Dermis blood vessel endothelial cell (primary cell): ENCODE data around the gene ARID5A. TPM values are rescaled to one million over a fixed set of nuclear protein-coding genes. Genes with fewer than 3 reads are reported as not detected.

ENCODE experiments used
- total RNA-seq: library from RNA; depleted of rRNA; stranded (reverse); fragments of >200 nt; gene quantifications from 2 replicates; pipeline ENCODE4 v1.2.3, GENCODE V29; 2014

The ARID5A gene
- total RNA-seq, 1 donor from 2014 or later = 11.4 TPM

Other genes with a start within 250 kb of the ARID5A start
- 56.8 and 113 TPM in 2 replicates for gene SNRNP200, start 231.2 kb upstream of the ARID5A start, total RNA-seq
- gene ITPRIPL1, start 211.4 kb upstream of the ARID5A start, total RNA-seq = 7.0 and 7.7 TPM in 2 replicates
- 7.3 and 32.2 TPM in 2 replicates for gene NCAPH, start 201.0 kb upstream of the ARID5A start, total RNA-seq
- gene NEURL3, start 31.4 kb upstream of the ARID5A start, total RNA-seq = 0.05 and 0.51 TPM in 2 replicates
- gene KANSL3, start 101.6 kb downstream of the ARID5A start, total RNA-seq = 27.7 and 32.8 TPM in 2 replicates
- gene FER1L5, start 106.0 kb downstream of the ARID5A start, total RNA-seq = under 0.01 TPM in 1 of 2 replicates, not detected in the other
- 24.2 and 24.7 TPM in 2 replicates for gene LMAN2L, start 203.3 kb downstream of the ARID5A start, total RNA-seq
- 2.4 and 3.2 TPM in 2 replicates for gene CNNM4, start 224.2 kb downstream of the ARID5A start, total RNA-seq